GM23338 (cell line): Measurements from ENCODE around the gene TMEM59. TPM values are rescaled to one million over a fixed set of nuclear protein-coding genes. Genes with fewer than 3 reads are reported as not detected.
"Not testable (repeated sequence)": the region's sequence is repeated elsewhere in the genome, so short reads cannot be mapped to it uniquely, and the experiment has no call there.

Experiments used
- ATAC-seq: fragments of 200-7000 bp; cut with Tn5 transposase; 3 replicates; pipeline ENCODE4 v1.9.1; 2020
- DNase-seq: peaks from one replicate; pipeline ENCODE4 v3.0.0-alpha.2; 2015; ENCODE audit warnings: low spot score
- H2AFZ ChIP-seq: fragments of 200-600 bp; sonication (generic); 2 replicates; pipeline ENCODE4 v1.8.0; 2016; ENCODE audit warnings: antibody characterized with exemption, mild to moderate bottlenecking, moderate library complexity
- H3F3A ChIP-seq: fragments of 200-600 bp; sonication (generic); replicated peaks from 2 replicates; pipeline ENCODE4 v1.8.0; 2017; ENCODE audit warnings: antibody characterized with exemption, mixed run types, low read depth
- H3K27ac ChIP-seq: fragments of 200-600 bp; sonication (generic); 2 replicates; pipeline ENCODE4 v1.6.1; 2016; ENCODE audit warnings: low read depth
- H3K27me3 ChIP-seq: fragments of 200-600 bp; sonication (generic); 2 replicates; pipeline ENCODE4 v1.8.0; 2016; ENCODE audit warnings: mild to moderate bottlenecking, mixed run types, moderate library complexity; ENCODE audit not compliant: insufficient read depth
- H3K36me3 ChIP-seq: fragments of 200-600 bp; sonication (generic); 2 replicates; pipeline ENCODE4 v1.8.0; 2016; ENCODE audit warnings: mild to moderate bottlenecking; ENCODE audit not compliant: insufficient read depth
- H3K4me1 ChIP-seq: fragments of 200-600 bp; sonication (generic); 2 replicates; pipeline ENCODE4 v1.8.0; 2016; ENCODE audit warnings: mild to moderate bottlenecking, moderate library complexity; ENCODE audit not compliant: insufficient read depth
- H3K4me2 ChIP-seq: fragments of 200-600 bp; sonication (generic); 2 replicates; pipeline ENCODE4 v1.7.1; 2017; ENCODE audit warnings: mixed run types
- H3K4me3 ChIP-seq: fragments of 200-600 bp; sonication (generic); 2 replicates; pipeline ENCODE4 v1.6.1; 2016; ENCODE audit warnings: mixed run types
- H3K79me2 ChIP-seq: fragments of 200-600 bp; sonication (generic); replicated peaks from 2 replicates; pipeline ENCODE4 v1.8.0; 2017; ENCODE audit warnings: mild to moderate bottlenecking; ENCODE audit not compliant: insufficient read depth
- H3K9me2 ChIP-seq: fragments of 200-600 bp; sonication (generic); 2 replicates; pipeline ENCODE4 v1.8.0; 2017; ENCODE audit not compliant: insufficient read depth
- H4K20me1 ChIP-seq: fragments of 200-600 bp; sonication (generic); replicated peaks from 2 replicates; pipeline ENCODE4 v1.8.0; 2017; ENCODE audit warnings: mild to moderate bottlenecking; ENCODE audit not compliant: insufficient read depth
- H3K27ac Mint-ChIP-seq: 2 replicates; pipeline ENCODE4 v1.8.0; 2020; ENCODE audit warnings: inconsistent platforms, mild to moderate bottlenecking, moderate library complexity, mixed read lengths
- H3K27me3 Mint-ChIP-seq: 3 replicates; pipeline ENCODE4 v1.8.0; 2022; ENCODE audit warnings: low read depth, mild to moderate bottlenecking, moderate library complexity, mixed read lengths, inconsistent platforms; ENCODE audit not compliant: insufficient read depth, poor library complexity
- H3K36me3 Mint-ChIP-seq: 3 replicates; pipeline ENCODE4 v1.8.0; 2021; ENCODE audit warnings: low read depth, mild to moderate bottlenecking, inconsistent platforms, moderate library complexity, mixed read lengths
- H3K4me1 Mint-ChIP-seq: 3 replicates; pipeline ENCODE4 v1.8.0; 2020; ENCODE audit warnings: mild to moderate bottlenecking, inconsistent platforms, mixed read lengths
- H3K4me3 Mint-ChIP-seq: 3 replicates; pipeline ENCODE4 v1.8.0; 2021; ENCODE audit warnings: moderate library complexity, mild to moderate bottlenecking, inconsistent platforms, mixed read lengths
- H3K9me3 Mint-ChIP-seq: 3 replicates; pipeline ENCODE4 v1.8.0; 2020; ENCODE audit warnings: moderate library complexity, mild to moderate bottlenecking, inconsistent platforms, mixed read lengths
- CREB1 ChIP-seq: fragments of 250-450 bp; sonication (Bioruptor Pico); IDR thresholded peaks from 2 replicates; pipeline ENCODE4 v1.5.0; 2020; ENCODE audit warnings: low read depth, mild to moderate bottlenecking, moderate library complexity
- EZH2phosphoT487 ChIP-seq: fragments of 200-600 bp; sonication (generic); IDR thresholded peaks from one replicate; pipeline ENCODE4 v1.8.1; 2018; ENCODE audit warnings: antibody characterized with exemption; ENCODE audit not compliant: unreplicated experiment
- NANOG ChIP-seq: IDR thresholded peaks from 2 replicates; pipeline ENCODE4 v1.6.1; 2016; ENCODE audit warnings: antibody characterized with exemption, borderline replicate concordance
- POLR2AphosphoS5 ChIP-seq: IDR thresholded peaks from 2 replicates; pipeline ENCODE4 v1.6.1; 2016; ENCODE audit warnings: antibody characterized with exemption, low read depth
- polyA plus RNA-seq: library from polyadenylated mRNA; unstranded; fragments of >200 nt; fragmentation: Nextera tagmentation; extraction: Ambion mirVana; gene quantifications from 2 replicates; pipeline ENCODE4 v1.2.1, GENCODE V29; 2016
- total RNA-seq: library from RNA; depleted of rRNA; stranded (reverse); fragments of >200 nt; shearing (Covaris generic); gene quantifications from 2 replicates; pipeline ENCODE4 v1.2.3, GENCODE V29; 2014
- TF ChIP-seq, protein P1 (sequence below): fragments of 250-450 bp; sonication (Bioruptor Pico); IDR thresholded peaks from 2 replicates; pipeline ENCODE4 v1.5.0; 2020; ENCODE audit warnings: mild to moderate bottlenecking, moderate library complexity

The TMEM59 gene
- total and polyA plus RNA-seq, 2 experiments from 2014 or later = 81.9 to 132 TPM

DNA sequence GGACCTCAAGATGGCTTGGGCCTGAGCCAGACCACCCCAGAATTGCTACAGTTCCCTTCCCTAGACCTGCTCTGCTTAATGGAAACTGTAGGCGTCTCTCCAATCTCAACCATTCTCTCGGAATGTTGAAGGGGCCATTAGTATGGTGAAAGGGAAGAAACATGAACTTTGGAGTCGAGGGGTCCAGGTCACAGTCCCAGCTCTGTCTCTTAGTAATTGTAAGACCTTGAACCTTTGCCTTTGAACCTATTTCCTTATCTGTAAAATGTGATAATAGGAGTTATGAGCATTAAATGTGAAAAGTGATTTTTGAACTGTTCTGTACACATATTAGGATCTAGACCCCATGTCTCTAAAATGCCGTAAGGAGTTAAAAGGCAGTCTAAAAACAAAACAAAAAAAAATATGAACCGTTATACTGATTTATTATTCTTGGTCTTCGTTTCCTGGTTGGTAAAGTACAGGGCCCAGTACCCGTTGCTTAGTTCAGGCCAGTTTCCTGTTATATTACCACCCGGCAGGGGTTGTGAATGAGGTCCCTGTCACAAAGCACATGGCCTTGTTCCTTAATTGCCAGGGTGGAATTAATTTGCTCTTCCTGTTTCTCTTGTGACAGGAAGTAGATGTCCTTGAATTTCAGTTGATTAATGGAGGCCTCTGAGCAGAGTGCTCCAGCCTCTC, 42.7 kb upstream of the TMEM59 start (continued):
- TF ChIP-seq, protein P1, sequence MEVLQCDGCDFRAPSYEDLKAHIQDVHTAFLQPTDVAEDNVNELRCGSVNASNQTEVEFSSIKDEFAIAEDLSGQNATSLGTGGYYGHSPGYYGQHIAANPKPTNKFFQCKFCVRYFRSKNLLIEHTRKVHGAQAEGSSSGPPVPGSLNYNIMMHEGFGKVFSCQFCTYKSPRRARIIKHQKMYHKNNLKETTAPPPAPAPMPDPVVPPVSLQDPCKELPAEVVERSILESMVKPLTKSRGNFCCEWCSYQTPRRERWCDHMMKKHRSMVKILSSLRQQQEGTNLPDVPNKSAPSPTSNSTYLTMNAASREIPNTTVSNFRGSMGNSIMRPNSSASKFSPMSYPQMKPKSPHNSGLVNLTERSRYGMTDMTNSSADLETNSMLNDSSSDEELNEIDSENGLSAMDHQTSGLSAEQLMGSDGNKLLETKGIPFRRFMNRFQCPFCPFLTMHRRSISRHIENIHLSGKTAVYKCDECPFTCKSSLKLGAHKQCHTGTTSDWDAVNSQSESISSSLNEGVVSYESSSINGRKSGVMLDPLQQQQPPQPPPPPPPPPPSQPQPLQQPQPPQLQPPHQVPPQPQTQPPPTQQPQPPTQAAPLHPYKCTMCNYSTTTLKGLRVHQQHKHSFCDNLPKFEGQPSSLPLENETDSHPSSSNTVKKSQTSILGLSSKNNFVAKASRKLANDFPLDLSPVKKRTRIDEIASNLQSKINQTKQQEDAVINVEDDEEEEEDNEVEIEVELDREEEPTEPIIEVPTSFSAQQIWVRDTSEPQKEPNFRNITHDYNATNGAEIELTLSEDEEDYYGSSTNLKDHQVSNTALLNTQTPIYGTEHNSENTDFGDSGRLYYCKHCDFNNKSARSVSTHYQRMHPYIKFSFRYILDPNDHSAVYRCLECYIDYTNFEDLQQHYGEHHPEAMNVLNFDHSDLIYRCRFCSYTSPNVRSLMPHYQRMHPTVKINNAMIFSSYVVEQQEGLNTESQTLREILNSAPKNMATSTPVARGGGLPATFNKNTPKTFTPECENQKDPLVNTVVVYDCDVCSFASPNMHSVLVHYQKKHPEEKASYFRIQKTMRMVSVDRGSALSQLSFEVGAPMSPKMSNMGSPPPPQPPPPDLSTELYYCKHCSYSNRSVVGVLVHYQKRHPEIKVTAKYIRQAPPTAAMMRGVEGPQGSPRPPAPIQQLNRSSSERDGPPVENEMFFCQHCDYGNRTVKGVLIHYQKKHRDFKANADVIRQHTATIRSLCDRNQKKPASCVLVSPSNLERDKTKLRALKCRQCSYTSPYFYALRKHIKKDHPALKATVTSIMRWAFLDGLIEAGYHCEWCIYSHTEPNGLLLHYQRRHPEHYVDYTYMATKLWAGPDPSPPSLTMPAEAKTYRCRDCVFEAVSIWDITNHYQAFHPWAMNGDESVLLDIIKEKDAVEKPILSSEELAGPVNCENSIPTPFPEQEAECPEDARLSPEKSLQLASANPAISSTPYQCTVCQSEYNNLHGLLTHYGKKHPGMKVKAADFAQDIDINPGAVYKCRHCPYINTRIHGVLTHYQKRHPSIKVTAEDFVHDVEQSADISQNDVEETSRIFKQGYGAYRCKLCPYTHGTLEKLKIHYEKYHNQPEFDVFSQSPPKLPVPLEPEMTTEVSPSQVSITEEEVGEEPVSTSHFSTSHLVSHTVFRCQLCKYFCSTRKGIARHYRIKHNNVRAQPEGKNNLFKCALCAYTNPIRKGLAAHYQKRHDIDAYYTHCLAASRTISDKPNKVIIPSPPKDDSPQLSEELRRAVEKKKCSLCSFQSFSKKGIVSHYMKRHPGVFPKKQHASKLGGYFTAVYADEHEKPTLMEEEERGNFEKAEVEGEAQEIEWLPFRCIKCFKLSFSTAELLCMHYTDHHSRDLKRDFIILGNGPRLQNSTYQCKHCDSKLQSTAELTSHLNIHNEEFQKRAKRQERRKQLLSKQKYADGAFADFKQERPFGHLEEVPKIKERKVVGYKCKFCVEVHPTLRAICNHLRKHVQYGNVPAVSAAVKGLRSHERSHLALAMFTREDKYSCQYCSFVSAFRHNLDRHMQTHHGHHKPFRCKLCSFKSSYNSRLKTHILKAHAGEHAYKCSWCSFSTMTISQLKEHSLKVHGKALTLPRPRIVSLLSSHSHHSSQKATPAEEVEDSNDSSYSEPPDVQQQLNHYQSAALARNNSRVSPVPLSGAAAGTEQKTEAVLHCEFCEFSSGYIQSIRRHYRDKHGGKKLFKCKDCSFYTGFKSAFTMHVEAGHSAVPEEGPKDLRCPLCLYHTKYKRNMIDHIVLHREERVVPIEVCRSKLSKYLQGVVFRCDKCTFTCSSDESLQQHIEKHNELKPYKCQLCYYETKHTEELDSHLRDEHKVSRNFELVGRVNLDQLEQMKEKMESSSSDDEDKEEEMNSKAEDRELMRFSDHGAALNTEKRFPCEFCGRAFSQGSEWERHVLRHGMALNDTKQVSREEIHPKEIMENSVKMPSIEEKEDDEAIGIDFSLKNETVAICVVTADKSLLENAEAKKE (CRISPR knock-in tag) = no peak
- TF ChIP-seq EZH2phosphoT487 (no peak), POLR2AphosphoS5 (no peak), NANOG (no peak), CREB1 (no peak)

DNA sequence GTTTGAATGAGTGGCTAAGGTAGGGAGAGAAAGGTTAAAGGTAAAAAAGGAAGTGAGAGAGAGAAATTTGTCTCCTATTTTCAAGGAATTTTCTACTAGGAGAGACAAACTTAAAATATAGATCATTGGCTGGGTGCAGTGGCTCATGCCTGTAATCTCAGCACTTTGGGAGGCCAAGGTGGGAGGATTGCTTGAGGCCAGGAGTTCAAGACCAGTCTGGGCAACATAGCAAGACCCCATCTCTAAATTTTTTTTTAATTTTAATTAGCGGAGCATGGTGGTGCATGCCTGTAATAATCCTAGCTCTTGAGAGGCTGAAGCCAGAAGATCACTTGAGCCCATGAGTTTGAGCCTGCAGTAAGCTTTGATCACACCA, 41.7 kb upstream of the TMEM59 start:
- H3K27ac Mint-ChIP-seq, H3K27me3 Mint-ChIP-seq, H3K4me1 Mint-ChIP-seq: not testable (repeated sequence)

More for the DNA sequence above, 41.7 kb upstream of the TMEM59 start:
- H3K9me3 Mint-ChIP-seq, H3K27ac ChIP-seq, H3K36me3 ChIP-seq, H3K36me3 Mint-ChIP-seq, H3K79me2 ChIP-seq, H3K27me3 ChIP-seq, H3K4me2 ChIP-seq, H3K4me3 ChIP-seq, H4K20me1 ChIP-seq, H3F3A ChIP-seq, H3K9me2 ChIP-seq, H3K4me1 ChIP-seq, H3K4me3 Mint-ChIP-seq, ATAC-seq, DNase-seq, H2AFZ ChIP-seq: not testable (repeated sequence)
